GM19351 (cell line): Measurements from ENCODE around the gene GMPR2.
A peak's percentile ranks its signal among the peaks of the same experiment; 100 is the strongest.

Experiments used
- ATAC-seq: cut with Tn5 transposase; IDR thresholded peaks from one replicate; pipeline ENCODE4 v1.9.1; 2021; ENCODE audit warnings: mild to moderate bottlenecking, moderate library complexity; ENCODE audit not compliant: unreplicated experiment

Gene GMPR2

GRCh38 chr14:24263848-24264247 is 31.1 kb downstream of the GMPR2 start:
- no peak for ATAC-seq

- no peak for ATAC-seq
Measured at GRCh38 chr14:24264298-24264697, 31.6 kb downstream of the GMPR2 start.

- ATAC-seq: no peak
Measured at GRCh38 chr14:24266344-24267244, 33.9 kb downstream of the GMPR2 start.

GRCh38 chr14:24267516-24267915 is 34.8 kb downstream of the GMPR2 start:
- no peak for ATAC-seq

GRCh38 chr14:24268225-24268624 is 35.5 kb downstream of the GMPR2 start:
- ATAC-seq: no peak

- no peak for ATAC-seq
Measured at GRCh38 chr14:24269368-24269767, 36.6 kb downstream of the GMPR2 start.

GRCh38 chr14:24269910-24270536 is 37.3 kb downstream of the GMPR2 start:
- ATAC-seq: no peak

GRCh38 chr14:24270537-24271133 is 37.9 kb downstream of the GMPR2 start:
- ATAC-seq: no peak

GRCh38 chr14:24271134-24271833 is 38.6 kb downstream of the GMPR2 start, which contains the start of gene RABGGTA:
Gene RABGGTA (minus strand): TSS chr14:24271597. CDS start chr14:24271115, 482 bp downstream.
- peak; percentile 78 for ATAC-seq

- ATAC-seq: no peak
Measured at GRCh38 chr14:24271834-24272263, 39.1 kb downstream of the GMPR2 start.

GRCh38 chr14:24272467-24272866 is 39.7 kb downstream of the GMPR2 start:
- ATAC-seq: no peak

GRCh38 chr14:24273422-24273998 is 40.8 kb downstream of the GMPR2 start:
- no peak for ATAC-seq

- peak; percentile 40 for ATAC-seq
Measured at GRCh38 chr14:24274101-24274543, 41.4 kb downstream of the GMPR2 start.

- ATAC-seq: no peak
Measured at GRCh38 chr14:24277071-24277470, 44.3 kb downstream of the GMPR2 start.

GRCh38 chr14:24277606-24278321 is 45.0 kb downstream of the GMPR2 start:
- ATAC-seq: no peak

GRCh38 chr14:24278424-24278823 is 45.7 kb downstream of the GMPR2 start:
- ATAC-seq: no peak

GRCh38 chr14:24279301-24280186 is 46.8 kb downstream of the GMPR2 start:
- ATAC-seq: peak; percentile 60

GRCh38 chr14:24280797-24281460 is 48.2 kb downstream of the GMPR2 start:
- ATAC-seq: no peak
